Limb (tissue), 2 donors: ENCODE results near the gene CCNYL1.

Source experiments
- DNase-seq, 2 donors: peaks; one replicate each; pipeline ENCODE4 v3.0.0-alpha.2; 2016; ENCODE audit errors: extremely low spot score in 2 of 2

CCNYL1 gene

DNA sequence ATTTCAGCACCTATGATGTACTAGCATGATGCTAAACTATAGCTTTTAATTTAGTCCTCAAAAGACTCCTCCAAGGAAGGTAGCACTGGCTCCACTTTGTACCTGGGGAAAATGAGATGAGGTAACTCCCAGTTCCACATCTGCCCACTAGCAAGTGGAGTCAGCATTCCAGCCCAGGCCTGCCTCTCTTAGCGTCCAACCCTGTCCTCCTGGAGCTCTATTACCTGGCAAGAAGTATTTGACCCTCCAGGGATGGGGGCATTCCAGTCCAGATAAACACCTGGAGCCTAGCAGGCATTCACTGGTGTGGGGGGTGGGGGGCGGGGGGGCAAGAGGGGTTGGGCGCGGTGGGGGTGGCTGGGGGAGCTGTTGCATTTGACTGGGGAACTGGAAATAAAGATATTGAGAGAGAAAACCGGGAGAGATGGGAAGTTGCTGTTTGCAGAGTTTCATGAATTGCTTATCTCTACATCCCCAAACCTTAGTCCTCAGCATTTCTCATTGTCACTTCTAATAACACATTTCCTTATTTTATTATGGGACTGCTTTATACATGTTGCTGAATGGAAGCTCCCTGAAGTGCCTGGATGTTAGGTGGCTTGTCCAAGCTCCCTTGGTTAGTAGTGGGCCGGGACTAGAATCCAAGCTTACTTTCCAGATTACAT is 80.3 kb downstream of the CCNYL1 start:
- DNase-seq: no peak

DNA sequence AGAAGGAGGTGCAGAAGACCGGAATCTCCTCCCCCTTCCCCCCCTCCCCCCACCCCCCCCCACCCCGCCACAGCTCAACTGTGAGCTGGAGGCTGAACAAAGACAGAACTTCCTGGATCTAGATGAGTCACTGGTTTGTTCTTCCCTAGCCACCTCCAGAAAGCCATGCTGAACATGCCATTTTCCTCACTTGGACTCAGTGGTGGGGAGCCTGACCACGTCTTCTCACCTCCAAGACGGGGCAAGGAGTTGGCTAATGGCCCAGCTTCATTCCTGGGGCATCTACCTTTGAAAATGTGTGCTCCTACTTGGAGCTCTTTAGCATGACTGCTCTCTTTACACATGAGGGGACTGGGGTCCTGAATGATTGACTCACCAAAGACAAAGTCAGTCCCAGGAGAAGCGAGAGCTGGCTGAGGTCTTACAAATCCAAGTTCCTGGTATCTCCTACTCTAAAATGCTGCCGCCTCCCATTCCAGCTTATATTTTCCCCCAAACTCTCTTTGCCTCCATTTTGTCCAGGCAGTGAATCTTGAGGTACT is 80.9 kb downstream of the CCNYL1 start:
- DNase-seq: no peak

DNA sequence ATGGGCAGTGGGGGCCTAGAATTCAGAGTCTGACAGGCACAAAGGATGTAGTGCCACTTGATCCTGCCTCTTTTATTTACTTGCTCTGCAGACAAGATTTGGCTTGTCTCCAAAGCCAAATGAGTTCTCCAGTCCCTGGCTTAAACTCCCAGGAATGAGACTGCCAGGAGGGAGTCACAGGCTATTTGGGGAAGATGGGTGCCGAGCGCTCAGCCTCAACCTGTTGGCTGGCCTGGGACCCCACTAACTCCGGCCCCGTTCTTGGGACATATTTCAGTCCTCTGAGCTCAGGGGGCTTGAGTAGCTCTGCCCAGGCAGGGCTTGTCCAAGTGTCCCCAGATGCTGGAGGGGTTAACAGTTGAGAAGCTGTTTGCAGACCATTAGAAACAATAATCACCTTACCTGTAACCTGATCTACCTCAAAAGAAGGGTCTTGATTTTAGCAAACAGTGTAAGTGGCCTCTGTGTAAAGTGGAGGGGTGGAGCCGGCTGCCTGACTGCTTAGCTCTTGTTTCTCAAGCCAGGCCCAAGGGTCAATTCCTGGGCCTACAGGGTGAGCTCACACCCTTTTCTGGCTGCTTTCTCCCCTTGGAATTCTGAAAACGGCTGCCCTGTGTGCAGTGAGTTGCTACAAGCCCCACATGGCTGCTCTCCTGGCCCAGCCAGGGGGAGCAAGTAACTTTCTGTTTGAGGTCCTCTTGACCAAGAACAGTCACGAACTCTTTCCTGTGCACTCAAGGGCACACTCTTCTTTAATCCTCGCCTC is 85.3 kb downstream of the CCNYL1 start:
- no peak for DNase-seq

DNA sequence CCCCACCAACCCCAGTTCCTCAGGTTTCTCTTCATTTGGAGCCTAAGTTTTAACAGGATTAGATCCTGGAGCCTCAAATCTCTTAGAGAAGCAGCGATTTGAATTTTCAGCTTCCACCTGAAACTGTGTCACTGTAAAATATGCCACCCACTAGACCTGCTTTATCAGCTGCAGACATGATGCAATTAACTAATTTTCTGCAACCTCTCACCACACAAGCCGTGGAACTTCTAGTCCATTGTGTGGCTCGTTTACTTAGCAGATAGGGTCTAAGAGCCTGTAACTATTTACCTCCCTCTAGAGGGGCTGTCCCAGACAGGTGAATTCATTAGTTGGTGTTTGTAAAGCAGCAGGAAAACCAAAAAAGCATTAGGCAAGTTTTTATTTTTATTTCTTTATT is 89.8 kb downstream of the CCNYL1 start:
- DNase-seq: no peak

DNA sequence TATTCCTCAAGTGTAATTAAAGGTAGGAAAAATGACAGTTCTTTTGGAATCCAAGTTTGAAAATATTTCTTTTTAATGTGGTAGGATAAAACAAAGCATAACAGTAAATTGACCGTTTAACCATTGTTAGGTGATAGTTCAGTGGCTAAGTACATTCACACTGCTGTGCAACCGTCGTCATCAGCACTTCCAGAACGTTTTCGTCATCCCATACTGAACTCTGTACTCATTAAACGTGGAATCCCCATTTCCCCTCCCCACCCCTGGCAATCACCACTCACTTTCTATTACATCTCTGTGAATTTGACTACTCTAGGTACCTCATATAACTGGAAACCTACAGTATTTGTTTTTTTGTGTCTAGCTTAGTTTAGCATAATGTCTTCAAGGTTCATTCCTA is 91.2 kb downstream of the CCNYL1 start:
- DNase-seq: no peak
